Adrenal gland (tissue), 12 donors: ENCODE results near the gene KIF1C. TPM values are rescaled to one million over a fixed set of nuclear protein-coding genes. Genes with fewer than 3 reads are reported as not detected.
A peak's percentile ranks its signal among the peaks of the same experiment; 100 is the strongest.

Experiments used
- DNase-seq, 7 donors: peaks; one replicate each; pipeline ENCODE4 v3.0.0-alpha.2; 2019 to 2020
- H3K27ac ChIP-seq, 5 donors: fragments of 200-600 bp; sonication (generic) in 4 of 5; 1 replicate in 3 of 5; 2 replicates in 2 of 5; pipeline versions ENCODE4 v1.5.1 to v1.8.0; 2016 to 2020; ENCODE audit warnings: mild to moderate bottlenecking in 1 of 5
- H3K27me3 ChIP-seq: fragments of 200-600 bp; 2 replicates; pipeline ENCODE4 v1.8.0; 2021
- H3K36me3 ChIP-seq, 2 donors: fragments of 200-600 bp; replicated peaks in 1 of 2; 1 replicate in 1 of 2; 2 replicates in 1 of 2; pipeline versions ENCODE4 v1.5.1 to v1.8.0; 2018 to 2022
- H3K4me1 ChIP-seq, 2 donors: fragments of 200-600 bp; replicated peaks in 1 of 2; 1 replicate in 1 of 2; 2 replicates in 1 of 2; pipeline versions ENCODE4 v1.5.1 to v1.8.0; 2018 to 2021
- H3K4me3 ChIP-seq, 4 donors: fragments of 200-600 bp; sonication (generic) in 3 of 4; one replicate each; pipeline ENCODE4 v1.5.1; 2016 to 2018
- H3K9me3 ChIP-seq, 3 donors: fragments of 200-600 bp; sonication (generic) in 1 of 3; replicated peaks in 1 of 3; 1 replicate in 2 of 3; 2 replicates in 1 of 3; pipeline versions ENCODE4 v1.5.1 to v1.8.0; 2016 to 2021
- POLR2A ChIP-seq, 2 donors: fragments of 450-650 bp; IDR thresholded peaks; one replicate each; pipeline ENCODE4 v1.6.1; 2017; ENCODE audit warnings: antibody characterized with exemption in 2 of 2, mild to moderate bottlenecking in 2 of 2, moderate library complexity in 1 of 2
- WGBS, 4 donors: extraction: QIAGEN DNeasy Blood & Tissue Kit in 2 of 4; methylation state at CpG; one replicate each; pipeline versions ENCODE4 v1.1.5 to v1.1.7; 2013 to 2017; 5-methylcytosine and 5-hydroxymethylcytosine counted together
- intact Hi-C, 2 donors: fragments of 100-400 bp; cut with DNase I; formaldehyde crosslinking; loops; one replicate each; pipeline versions ENCODE4 v1.14.1 to v1.15.0; 2022 to 2023
- polyA plus RNA-seq, 3 donors: library from polyadenylated mRNA; stranded (reverse); fragments of 200-250 nt in 2 of 3; fragments of 350-450 nt in 1 of 3; fragmentation: Illumina TruSeq in 1 of 3; extraction: RNeasy Lipid Tissue Mini Kit (QIAGEN cat#74804) in 1 of 3; gene quantifications; one replicate each; pipeline ENCODE4 v1.2.3, GENCODE V29; 2013 to 2014
- total RNA-seq, 9 donors: library from RNA; depleted of rRNA in 4 of 9; stranded (reverse); fragments of >200 nt in 4 of 9; fragments of 120-200 nt in 1 of 9; fragmentation: NEBNext Ultra II Directional in 1 of 9; extraction: Animal tissue kit (Norgen Biotek cat#: 25700) in 1 of 9; gene quantifications; one replicate each; pipeline versions ENCODE4 v1.1.0 to v1.2.4, GENCODE V29; 2013 to 2023
- TF ChIP-seq, protein P1 (sequence below), 6 experiments: fragments of 450-650 bp in 4 of 6; fragments of 200-600 bp in 2 of 6; sonication (generic) in 1 of 6; IDR thresholded peaks; 1 replicate in 5 of 6; 2 replicates in 1 of 6; pipeline versions ENCODE4 v1.5.1 to v1.8.0; 2016 to 2021; ENCODE audit warnings: antibody characterized with exemption in 6 of 6, mild to moderate bottlenecking in 2 of 6, moderate library complexity in 1 of 6
- donor health status: healthy with polysubstance abuse.
- donor health status: Bipolar disorder and iron deficiency.
- donor health status: DM: yes; HTN: yes; CAD: no.
- donor health status: DM: no; HTN: no; CAD: no.
- donor health status: DM: no; HTN: no; CAD: no.
- donor health status: DM: yes; HTN: yes; CAD: no.

The KIF1C gene
- total and polyA plus RNA-seq, 12 donors, result 16.2 to 91.0 (median 55.4) TPM

DNA sequence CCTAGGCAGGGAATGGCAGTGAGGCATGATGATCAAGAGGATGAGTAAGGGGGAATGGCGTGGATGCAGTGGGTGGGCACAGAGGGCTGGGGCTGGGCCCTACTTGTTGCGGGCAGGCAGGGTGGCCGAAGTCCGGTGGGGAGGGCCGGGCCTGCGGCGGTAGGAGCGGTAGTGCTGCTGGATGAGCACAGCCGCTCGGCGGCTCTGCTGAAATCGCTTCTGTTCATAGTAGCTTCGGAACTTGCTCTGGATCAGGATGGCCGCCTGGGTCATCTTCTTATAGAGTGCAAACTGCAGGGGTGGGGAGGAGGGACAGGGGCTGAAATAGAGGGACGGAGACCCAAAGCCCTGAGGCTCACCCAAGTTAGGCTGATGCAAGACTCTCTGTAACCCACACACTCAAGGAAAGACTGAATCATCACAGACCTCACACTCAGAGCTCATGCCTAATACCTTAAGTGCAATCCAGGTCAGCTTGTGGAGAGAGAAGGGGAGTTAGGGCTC lies 28.7 kb upstream of the KIF1C start:
- Histone ChIP-seq H3K27me3 (no peaks in the 10 kb centered on the region), H3K27ac (peak overlapping the region in 4 of 5 donors; percentile 92 to 98 (median 98)), H3K4me3 (peak overlapping the region in 1 of 4 donors; percentile 82), H3K36me3 (peaks cover 0 to 35% of the 10 kb centered on the region in 2 donors), H3K9me3 (no peaks in the 10 kb centered on the region), H3K4me1 (peaks cover 19 to 35% of the 10 kb centered on the region in 2 donors)
- 76 to 86% (median 82%) methylated on average over 3 to 15 of the region's 15 CpGs for WGBS, 4 donors
- peak in 5 of 7 donors; percentile 46 to 72 (median 49) for DNase-seq
- intact Hi-C loops, result no loop called here
- TF ChIP-seq, protein P1, sequence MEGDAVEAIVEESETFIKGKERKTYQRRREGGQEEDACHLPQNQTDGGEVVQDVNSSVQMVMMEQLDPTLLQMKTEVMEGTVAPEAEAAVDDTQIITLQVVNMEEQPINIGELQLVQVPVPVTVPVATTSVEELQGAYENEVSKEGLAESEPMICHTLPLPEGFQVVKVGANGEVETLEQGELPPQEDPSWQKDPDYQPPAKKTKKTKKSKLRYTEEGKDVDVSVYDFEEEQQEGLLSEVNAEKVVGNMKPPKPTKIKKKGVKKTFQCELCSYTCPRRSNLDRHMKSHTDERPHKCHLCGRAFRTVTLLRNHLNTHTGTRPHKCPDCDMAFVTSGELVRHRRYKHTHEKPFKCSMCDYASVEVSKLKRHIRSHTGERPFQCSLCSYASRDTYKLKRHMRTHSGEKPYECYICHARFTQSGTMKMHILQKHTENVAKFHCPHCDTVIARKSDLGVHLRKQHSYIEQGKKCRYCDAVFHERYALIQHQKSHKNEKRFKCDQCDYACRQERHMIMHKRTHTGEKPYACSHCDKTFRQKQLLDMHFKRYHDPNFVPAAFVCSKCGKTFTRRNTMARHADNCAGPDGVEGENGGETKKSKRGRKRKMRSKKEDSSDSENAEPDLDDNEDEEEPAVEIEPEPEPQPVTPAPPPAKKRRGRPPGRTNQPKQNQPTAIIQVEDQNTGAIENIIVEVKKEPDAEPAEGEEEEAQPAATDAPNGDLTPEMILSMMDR (IDR thresholded peaks at IDR 0.05), result no peak
- TF ChIP-seq POLR2A (IDR thresholded peaks at IDR 0.05), result peak in 1 of 2 donors; percentile 16

GRCh38 chr17:4969551-4970173 lies 28.1 kb upstream of the KIF1C start:
- TF ChIP-seq POLR2A (IDR thresholded peaks at IDR 0.05), result no peak
- TF ChIP-seq, protein P1 (IDR thresholded peaks at IDR 0.05), result no peak
- Histone ChIP-seq H3K9me3 (no peaks in the 10 kb centered on the region), H3K4me3 (no peak overlapping the region), H3K27me3 (no peaks in the 10 kb centered on the region), H3K4me1 (peaks cover 19 to 35% of the 10 kb centered on the region in 2 donors), H3K36me3 (peaks cover 0 to 37% of the 10 kb centered on the region in 2 donors), H3K27ac (peak overlapping the region in 4 of 5 donors; percentile 92 to 98 (median 98))
- 59 to 75% (median 69%) methylated on average over 9 to 16 of the region's 16 CpGs for WGBS, 4 donors
- intact Hi-C loops, result no loop called here
- DNase-seq, result peak in 5 of 7 donors; percentile 57 to 72 (median 60)

GRCh38 chr17:4970273-4970672 lies 27.5 kb upstream of the KIF1C start:
- H3K9me3 ChIP-seq, result no peaks in the 10 kb centered on the region
- H3K27me3 ChIP-seq, result no peaks in the 10 kb centered on the region
- no peak for TF ChIP-seq POLR2A (IDR thresholded peaks at IDR 0.05)
- TF ChIP-seq, protein P1 (IDR thresholded peaks at IDR 0.05), result no peak
- H3K27ac ChIP-seq, result peak overlapping the region in 3 of 5 donors; percentile 92 to 98 (median 97)
- no peak overlapping the region for H3K4me3 ChIP-seq
- H3K36me3 ChIP-seq, result peaks cover 0 to 37% of the 10 kb centered on the region in 2 donors
- DNase-seq, result no peak
- 95 to 99% (median 97%) methylated on average over 8 of the region's 8 CpGs for WGBS, 4 donors
- peaks cover 19 to 35% of the 10 kb centered on the region in 2 donors for H3K4me1 ChIP-seq
- intact Hi-C loops, result no loop called here

- WGBS, 4 donors, result 91 to 95% (median 92%) methylated on average over 6 of the region's 6 CpGs
- intact Hi-C loops, result no loop called here
- DNase-seq, result no peak
Measured at GRCh38 chr17:4971826-4972225, 25.9 kb upstream of the KIF1C start.

More at GRCh38 chr17:4971826-4972225, 25.9 kb upstream of the KIF1C start:
- Histone ChIP-seq H3K4me3 (no peak overlapping the region), H3K9me3 (no peaks in the 10 kb centered on the region), H3K4me1 (peaks cover 13 to 29% of the 10 kb centered on the region in 2 donors), H3K27me3 (no peaks in the 10 kb centered on the region), H3K36me3 (peaks cover 0 to 43% of the 10 kb centered on the region in 2 donors), H3K27ac (no peak overlapping the region)
- TF ChIP-seq, protein P1 (IDR thresholded peaks at IDR 0.05), result no peak
- TF ChIP-seq POLR2A (IDR thresholded peaks at IDR 0.05), result no peak
